ENCODE results near the gene CES2.
"Not testable (repeated sequence)": the region's sequence is repeated elsewhere in the genome, so short reads cannot be mapped to it uniquely, and the experiment has no call there.

The CES2 gene

DNA sequence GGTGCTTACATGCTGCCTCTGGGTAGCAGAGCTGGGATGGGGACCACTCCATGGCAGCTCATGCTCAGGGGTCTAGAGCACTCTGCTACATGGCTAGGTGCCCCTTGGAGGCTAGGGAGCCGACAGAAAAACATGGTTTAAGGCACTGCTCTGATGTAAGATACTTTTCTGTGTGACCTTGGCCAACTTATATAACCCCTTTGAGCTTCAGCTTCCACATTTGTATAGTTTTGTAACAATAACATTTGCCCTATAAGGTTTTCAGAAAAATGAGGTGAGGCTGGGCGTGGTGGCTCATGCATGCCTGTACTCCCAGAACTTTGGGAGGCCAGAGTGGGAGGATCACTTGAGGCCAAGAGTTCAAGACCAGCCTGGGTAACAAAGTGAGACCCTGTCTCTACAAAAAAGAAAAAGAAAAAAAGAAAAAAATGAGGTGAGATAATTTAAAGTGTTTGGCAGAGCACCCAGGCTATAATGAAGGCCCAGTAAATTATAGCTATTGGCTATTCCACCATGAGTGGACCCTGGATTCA is 56.3 kb downstream of the CES2 start:
- DNase-seq: no peak

- DNase-seq: not testable (repeated sequence)
Observed at GRCh38 chr16:66993558-66993957, 58.2 kb downstream of the CES2 start.

Data from NCI-H146 (cell line).